Muscle layer of duodenum (tissue), 2 donors: ENCODE results near the gene XPNPEP2.
"Not testable (repeated sequence)": the region's sequence is repeated elsewhere in the genome, so short reads cannot be mapped to it uniquely, and the experiment has no call there.

Experiments
- H3K27ac ChIP-seq: one replicate; pipeline ENCODE4 v1.7.0; 2013; ENCODE audit warnings: mild to moderate bottlenecking, low read length
- H3K27me3 ChIP-seq: one replicate; pipeline ENCODE4 v1.7.0; 2013; ENCODE audit warnings: low read depth, mild to moderate bottlenecking, control low read depth, low read length
- H3K36me3 ChIP-seq, 2 donors: one replicate each; pipeline ENCODE4 v1.7.0; 2013; ENCODE audit warnings: low read length in 2 of 2, control low read depth in 1 of 2, mild to moderate bottlenecking in 1 of 2; ENCODE audit not compliant: insufficient read depth in 2 of 2, control insufficient read depth in 1 of 2
- H3K4me1 ChIP-seq, 2 donors: one replicate each; pipeline ENCODE4 v1.7.0; 2013; ENCODE audit warnings: low read length in 2 of 2, mild to moderate bottlenecking in 2 of 2, control low read depth in 1 of 2, moderate library complexity in 1 of 2; ENCODE audit not compliant: insufficient read depth in 2 of 2, control insufficient read depth in 1 of 2
- H3K4me3 ChIP-seq, 2 donors: one replicate each; pipeline ENCODE4 v1.7.0; 2013; ENCODE audit warnings: low read length in 2 of 2, low read depth in 1 of 2, mild to moderate bottlenecking in 1 of 2
- H3K9me3 ChIP-seq, 2 donors: one replicate each; pipeline ENCODE4 v1.7.0; 2013; ENCODE audit warnings: low read length in 2 of 2, control low read depth in 1 of 2, mild to moderate bottlenecking in 1 of 2; ENCODE audit not compliant: control insufficient read depth in 1 of 2
- donor health status: healthy.

The XPNPEP2 gene

DNA sequence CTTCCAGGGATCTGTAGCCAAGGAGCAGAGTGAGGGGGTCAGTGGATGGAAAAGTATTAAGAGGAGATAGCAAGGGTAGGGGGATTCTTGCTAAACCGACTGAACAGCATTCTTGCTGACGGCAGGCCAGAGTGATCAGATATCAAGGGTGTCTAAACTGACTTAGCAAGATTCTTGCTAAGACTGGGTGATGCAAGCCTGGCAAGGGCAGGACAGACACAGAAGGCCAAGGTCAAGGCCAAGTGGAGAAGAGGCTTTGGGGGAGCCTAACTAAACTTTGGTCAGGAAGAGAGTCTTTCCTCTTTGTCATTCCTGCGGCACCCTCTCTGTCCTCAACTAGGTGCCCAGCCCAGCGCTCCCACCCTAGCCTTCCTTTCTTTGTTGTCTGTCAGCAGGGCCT is 799 bp downstream of the XPNPEP2 start:
- Histone ChIP-seq H3K27ac (no peak overlapping the region), H3K4me3 (no peak overlapping the region), H3K27me3 (no peaks in the 10 kb centered on the region), H3K4me1 (no peaks in the 10 kb centered on the region), H3K36me3 (no peaks in the 10 kb centered on the region), H3K9me3 (no peaks in the 10 kb centered on the region)

DNA sequence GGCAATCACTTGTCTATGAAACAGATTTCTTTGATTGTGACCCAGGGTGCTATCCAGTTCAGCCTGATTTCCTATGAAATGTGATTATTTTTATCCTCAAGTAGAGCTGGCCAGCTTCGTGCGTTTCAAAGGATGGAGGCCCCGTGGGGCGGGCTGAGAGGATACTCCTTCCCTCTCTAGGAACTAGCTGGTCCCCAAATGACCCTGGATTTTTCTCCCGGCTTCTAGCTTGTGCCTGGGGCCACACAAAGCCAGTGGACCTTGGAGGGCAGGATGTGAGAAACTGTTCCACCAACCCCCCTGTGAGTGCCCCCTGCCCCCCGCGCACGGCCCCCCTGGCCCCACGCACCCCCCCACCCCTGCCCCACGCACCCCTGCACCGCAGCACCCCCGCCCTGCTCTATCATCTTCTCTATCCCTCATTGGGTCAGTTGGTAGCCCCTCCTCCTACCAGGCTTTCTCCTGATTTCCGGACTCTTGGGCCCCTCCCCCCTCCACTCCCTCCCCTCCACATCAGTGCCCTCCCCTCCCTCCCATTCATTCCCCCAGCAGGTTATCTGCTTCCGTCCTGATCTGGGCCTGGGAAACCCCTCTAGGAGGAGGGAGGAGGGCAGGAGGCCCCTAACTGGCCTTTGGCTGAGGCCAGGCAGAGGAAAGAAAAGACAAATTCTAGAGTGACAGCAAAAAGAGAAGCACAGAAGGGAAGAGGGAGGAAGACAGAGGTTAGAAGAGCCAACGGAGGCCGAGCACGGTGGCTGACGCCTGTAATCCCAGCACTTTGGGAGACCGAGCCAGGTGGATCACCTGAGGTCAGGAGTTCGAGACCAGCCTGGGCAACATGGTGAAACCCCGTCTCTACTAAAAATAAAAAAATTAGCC is 3.3 kb downstream of the XPNPEP2 start:
- no peak overlapping the region for H3K4me3 ChIP-seq

DNA sequence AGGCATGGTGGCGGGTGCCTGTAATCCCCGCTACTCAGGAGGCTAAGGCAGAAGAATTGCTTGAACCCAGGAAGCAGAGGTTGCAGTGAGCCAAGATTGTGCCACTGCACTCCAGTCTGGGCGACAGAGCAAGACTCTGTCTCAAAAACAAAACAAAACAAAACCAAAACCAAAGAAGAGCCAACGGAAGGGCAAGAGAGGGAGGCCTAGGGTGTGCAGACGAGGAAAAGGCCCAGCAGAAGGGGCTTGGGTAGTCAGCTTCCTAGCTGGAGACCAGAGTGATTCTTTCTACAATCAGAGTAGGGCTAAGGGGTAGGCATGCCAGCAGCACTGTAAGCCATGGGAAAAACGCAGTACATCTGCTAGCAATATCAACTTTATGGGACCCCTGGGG is 4.0 kb downstream of the XPNPEP2 start:
- not testable (repeated sequence) for H3K36me3 ChIP-seq, H3K27ac ChIP-seq, H3K4me1 ChIP-seq, H3K27me3 ChIP-seq, H3K9me3 ChIP-seq, H3K4me3 ChIP-seq

More for the DNA sequence above, 3.3 kb downstream of the XPNPEP2 start:
- H3K4me1 ChIP-seq = no peaks in the 10 kb centered on the region
- no peaks in the 10 kb centered on the region for H3K9me3 ChIP-seq
- H3K36me3 ChIP-seq = no peaks in the 10 kb centered on the region
- no peak overlapping the region for H3K27ac ChIP-seq
- H3K27me3 ChIP-seq = no peaks in the 10 kb centered on the region

DNA sequence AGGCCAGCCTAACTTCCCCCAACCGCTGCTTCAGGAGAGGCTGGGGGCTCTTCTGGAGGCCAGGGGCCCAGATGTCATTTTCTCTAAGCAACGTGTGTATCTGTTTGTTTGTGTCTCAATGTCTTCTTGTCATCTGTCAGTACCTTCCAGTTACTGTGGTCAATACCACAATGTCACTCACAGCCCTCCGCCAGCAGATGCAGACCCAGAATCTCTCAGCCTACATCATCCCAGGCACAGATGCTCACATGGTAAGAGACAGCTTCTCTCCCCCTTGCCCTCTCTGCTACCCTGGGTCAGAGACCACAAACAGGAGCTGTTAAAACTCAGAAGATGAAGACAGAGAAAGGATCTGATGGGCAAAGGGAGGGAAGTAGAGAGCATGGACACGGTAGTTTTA is 5.0 kb downstream of the XPNPEP2 start:
- no peaks in the 10 kb centered on the region for H3K27me3 ChIP-seq
- H3K27ac ChIP-seq = no peak overlapping the region
- no peak overlapping the region for H3K4me3 ChIP-seq
- no peaks in the 10 kb centered on the region for H3K9me3 ChIP-seq
- no peaks in the 10 kb centered on the region for H3K4me1 ChIP-seq
- H3K36me3 ChIP-seq = no peaks in the 10 kb centered on the region

DNA sequence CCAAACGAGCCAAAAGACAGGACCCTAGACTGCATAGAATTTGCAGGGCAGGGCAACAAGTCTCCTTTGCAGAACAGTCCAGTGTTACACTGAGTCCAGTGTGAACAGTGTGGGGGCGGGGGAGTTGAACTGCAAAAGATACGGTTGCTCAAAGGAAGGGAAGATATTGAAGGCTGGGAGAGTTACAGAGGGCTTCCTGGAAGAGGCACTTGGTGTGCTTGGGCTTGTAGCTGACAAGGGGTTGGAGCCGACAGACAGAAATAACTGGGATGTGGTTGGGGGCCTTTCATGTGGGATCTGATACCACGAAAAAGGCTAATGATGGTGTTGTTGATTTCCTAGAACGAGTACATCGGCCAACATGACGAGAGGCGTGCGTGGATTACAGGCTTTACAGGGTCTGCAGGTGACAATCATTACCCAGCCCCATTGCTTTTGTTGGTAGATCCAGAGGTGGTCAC is 6.1 kb downstream of the XPNPEP2 start:
- Histone ChIP-seq H3K4me3 (no peak overlapping the region), H3K36me3 (no peaks in the 10 kb centered on the region), H3K27ac (no peak overlapping the region), H3K9me3 (no peaks in the 10 kb centered on the region), H3K27me3 (no peaks in the 10 kb centered on the region), H3K4me1 (no peaks in the 10 kb centered on the region)

DNA sequence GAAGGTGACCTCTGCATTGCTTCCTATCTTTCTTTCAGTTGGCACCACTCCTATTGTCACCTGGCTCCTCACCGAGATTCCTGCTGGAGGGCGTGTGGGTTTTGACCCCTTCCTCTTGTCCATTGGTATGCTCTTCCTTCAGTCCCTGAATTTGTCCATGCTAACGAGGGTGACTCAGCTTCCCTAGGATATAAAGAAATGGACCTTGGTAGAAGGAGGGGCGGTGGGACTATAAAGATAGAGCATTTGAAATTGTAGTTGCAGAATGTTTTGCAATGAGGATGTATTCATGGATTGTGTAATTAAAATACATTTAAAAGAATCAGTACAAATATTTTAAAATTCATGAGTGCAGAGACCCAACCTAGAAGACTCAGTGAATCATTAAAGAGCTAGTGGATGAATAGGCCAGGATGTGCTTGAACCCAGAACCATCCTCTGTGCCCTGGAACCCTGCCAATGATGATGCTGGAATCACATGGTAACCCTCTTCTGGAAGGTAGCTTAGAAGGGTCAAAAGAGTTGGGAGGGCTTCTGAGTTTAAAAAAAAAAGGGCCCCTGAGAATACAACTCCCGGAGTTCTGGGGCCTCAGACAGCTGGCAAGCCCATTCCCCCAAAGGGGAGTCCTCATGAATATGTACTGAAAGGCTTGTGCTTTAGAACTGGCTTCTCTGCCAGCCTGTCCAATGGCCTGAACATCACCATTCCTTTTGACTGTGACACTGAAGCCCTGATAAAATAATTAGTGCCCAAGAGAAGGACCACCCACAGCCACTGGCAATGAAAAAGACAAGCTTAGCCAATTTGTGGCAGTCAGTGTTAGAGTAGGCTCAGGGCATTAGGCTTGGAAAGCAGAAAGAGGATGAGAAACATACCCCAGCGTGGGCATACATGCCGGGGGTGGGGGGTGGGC is 8.0 kb downstream of the XPNPEP2 start:
- Histone ChIP-seq H3K36me3 (no peaks in the 10 kb centered on the region), H3K9me3 (no peaks in the 10 kb centered on the region), H3K4me3 (no peak overlapping the region), H3K4me1 (no peaks in the 10 kb centered on the region), H3K27ac (no peak overlapping the region), H3K27me3 (no peaks in the 10 kb centered on the region)

DNA sequence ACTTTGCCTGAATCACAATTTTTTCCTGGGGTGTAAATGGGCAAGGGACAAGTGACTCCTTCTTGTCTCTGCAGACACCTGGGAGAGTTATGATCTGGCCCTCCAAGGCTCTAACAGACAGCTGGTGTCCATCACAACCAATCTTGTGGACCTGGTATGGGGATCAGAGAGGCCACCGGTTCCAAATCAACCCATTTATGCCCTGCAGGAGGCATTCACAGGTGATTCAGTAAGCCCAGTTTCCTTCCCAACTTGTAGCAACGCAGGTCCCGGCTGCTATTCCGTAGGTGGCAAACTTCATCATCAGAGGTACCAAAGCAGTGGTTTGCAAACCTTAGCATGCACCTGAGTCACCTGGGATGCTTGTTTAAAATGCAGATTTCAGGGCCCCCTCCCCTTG is 8.8 kb downstream of the XPNPEP2 start:
- H3K4me1 ChIP-seq = no peaks in the 10 kb centered on the region
- H3K9me3 ChIP-seq = no peaks in the 10 kb centered on the region
- no peak overlapping the region for H3K27ac ChIP-seq
- no peaks in the 10 kb centered on the region for H3K27me3 ChIP-seq
- no peak overlapping the region for H3K4me3 ChIP-seq
- H3K36me3 ChIP-seq = no peaks in the 10 kb centered on the region

DNA sequence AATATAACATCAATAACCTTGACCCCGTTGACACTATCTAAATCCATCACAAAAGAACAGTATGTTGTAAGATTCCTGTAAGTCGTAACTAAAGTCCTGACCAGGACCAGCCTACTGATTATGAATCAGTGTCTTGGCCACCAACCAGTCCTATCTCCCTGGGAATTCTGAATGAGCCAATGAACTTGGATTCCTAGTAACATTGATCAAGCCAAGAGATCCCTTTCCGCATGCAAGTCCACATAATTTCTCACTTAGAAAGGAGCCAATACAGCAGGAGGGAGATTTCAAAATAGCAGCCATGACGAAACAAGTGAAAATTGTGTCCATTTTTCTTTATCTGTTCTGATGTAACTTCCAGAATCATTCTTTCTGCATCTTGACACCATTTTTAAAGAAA is 9.5 kb downstream of the XPNPEP2 start:
- Histone ChIP-seq H3K4me1 (no peaks in the 10 kb centered on the region), H3K36me3 (no peaks in the 10 kb centered on the region), H3K4me3 (no peak overlapping the region), H3K9me3 (no peaks in the 10 kb centered on the region), H3K27ac (no peak overlapping the region), H3K27me3 (no peaks in the 10 kb centered on the region)

DNA sequence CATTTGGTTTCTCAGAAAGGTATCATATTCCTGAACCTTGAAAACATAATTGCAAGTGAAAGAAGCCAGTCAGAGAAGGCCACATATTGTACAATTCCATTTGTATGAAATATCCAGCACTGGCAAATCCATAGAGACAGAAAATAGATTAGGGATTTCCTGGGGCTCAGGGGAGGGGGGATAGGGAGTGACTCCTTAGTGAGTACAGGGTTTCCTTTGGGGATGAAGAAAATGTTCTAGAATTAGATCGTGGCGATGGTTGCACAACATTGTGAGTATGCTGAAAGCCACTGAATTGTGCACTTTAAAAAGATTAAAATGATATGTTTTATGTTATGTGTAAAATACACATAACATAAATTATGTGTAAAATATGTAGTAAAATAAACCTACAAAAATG is 10.3 kb downstream of the XPNPEP2 start:
- H3K27ac ChIP-seq = no peak overlapping the region
- no peaks in the 10 kb centered on the region for H3K9me3 ChIP-seq
- no peaks in the 10 kb centered on the region for H3K36me3 ChIP-seq
- H3K4me3 ChIP-seq = no peak overlapping the region
- no peaks in the 10 kb centered on the region for H3K27me3 ChIP-seq
- no peaks in the 10 kb centered on the region for H3K4me1 ChIP-seq

DNA sequence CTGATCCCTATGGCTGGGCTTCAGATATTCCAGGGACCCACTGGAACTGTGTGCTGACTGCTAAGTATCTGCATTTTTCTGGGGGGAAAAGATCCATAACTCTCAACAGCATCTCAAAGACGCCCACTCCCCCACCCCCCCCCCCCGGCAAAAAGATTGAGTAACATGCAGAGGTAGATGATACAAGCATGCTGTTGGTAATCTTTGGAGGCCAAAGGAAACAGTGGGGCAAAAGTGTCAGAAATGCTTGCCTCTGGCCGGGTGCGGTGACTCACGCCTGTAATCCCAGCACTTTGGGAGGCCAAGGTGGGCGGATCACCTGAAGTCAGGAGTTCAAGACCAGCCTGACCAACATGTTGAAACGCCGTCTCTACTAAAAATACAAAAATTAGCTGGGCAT is 12.2 kb downstream of the XPNPEP2 start:
- Histone ChIP-seq H3K4me1 (no peaks in the 10 kb centered on the region), H3K36me3 (no peaks in the 10 kb centered on the region), H3K27me3 (no peaks in the 10 kb centered on the region), H3K4me3 (no peak overlapping the region), H3K27ac (no peak overlapping the region), H3K9me3 (no peaks in the 10 kb centered on the region)
